H1 (cell line): ENCODE results near the gene ZSWIM6. TPM values are rescaled to one million over a fixed set of nuclear protein-coding genes. Genes with fewer than 3 reads are reported as not detected.

Experiments used
- CTCF ChIA-PET: fragments of 300-600 bp; sonication (Branson Sonifier 250); formaldehyde crosslinking; loops from one replicate; lab custom pipeline; 2021; ENCODE audit not compliant: partially characterized antibody; lab: Charles Lee
- POLR2A ChIA-PET: fragments of 300-600 bp; sonication (Branson Sonifier 250); formaldehyde crosslinking; loops from one replicate; lab custom pipeline; 2021; ENCODE audit warnings: inconsistent platforms; ENCODE audit not compliant: partially characterized antibody; lab: Charles Lee
- DNase-seq, 2 experiments: peaks; one replicate each; pipeline versions ENCODE4 v3.0.0 to v3.0.0-alpha.2; 2010 to 2022; ENCODE audit warnings: low spot score in 2 of 2, low read depth in 1 of 2, mixed read lengths in 1 of 2
- FAIRE-seq: peaks from 2 replicates; lab custom pipeline; 2011; peaks lifted over from hg19 to GRCh38; lab: Jason Lieb, UNC
- H2AFZ ChIP-seq: 2 replicates; pipeline ENCODE4 v1.8.1; 2012; ENCODE audit warnings: low read length, inconsistent platforms
- H2AK5ac ChIP-seq: 2 replicates; pipeline ENCODE4 v1.6.1; 2013; ENCODE audit warnings: low read depth, low read length
- H2BK120ac ChIP-seq: replicated peaks from 2 replicates; pipeline ENCODE3; 2013; ENCODE audit warnings: low read depth, low read length, inconsistent platforms
- H2BK12ac ChIP-seq: 2 replicates; pipeline ENCODE4 v1.6.1; 2013; ENCODE audit warnings: low read depth, low read length
- H2BK15ac ChIP-seq: 2 replicates; pipeline ENCODE4 v1.6.1; 2013; ENCODE audit warnings: low read length
- H2BK20ac ChIP-seq: 2 replicates; pipeline ENCODE4 v1.6.1; 2013; ENCODE audit warnings: low read length
- H2BK5ac ChIP-seq: 2 replicates; pipeline ENCODE4 v1.6.1; 2013; ENCODE audit warnings: low read depth, low read length
- H3K14ac ChIP-seq: 2 replicates; pipeline ENCODE4 v1.6.1; 2013; ENCODE audit warnings: inconsistent platforms; ENCODE audit not compliant: insufficient read length
- H3K18ac ChIP-seq: 2 replicates; pipeline ENCODE4 v1.6.1; 2013; ENCODE audit warnings: low read length; ENCODE audit errors: extremely low read depth
- H3K23ac ChIP-seq: 2 replicates; pipeline ENCODE4 v1.6.1; 2013; ENCODE audit warnings: inconsistent platforms; ENCODE audit not compliant: insufficient read length
- H3K23me2 ChIP-seq: 2 replicates; pipeline ENCODE4 v1.6.1; 2013; ENCODE audit warnings: low read depth, low read length
- H3K27ac ChIP-seq: 2 replicates; pipeline ENCODE4 v1.6.1; 2011; ENCODE audit warnings: low read depth, low read length, inconsistent platforms
- H3K27me3 ChIP-seq, 4 experiments: replicated peaks in 1 of 4; 1 replicate in 1 of 4; 2 replicates in 3 of 4; pipeline versions ENCODE4 v1.6.1 to v1.8.1; 2011 to 2013; ENCODE audit warnings: low read length in 3 of 4, mild to moderate bottlenecking in 3 of 4, inconsistent platforms in 2 of 4, mixed read lengths in 2 of 4, moderate library complexity in 1 of 4; ENCODE audit not compliant: control insufficient read depth in 3 of 4, insufficient read depth in 3 of 4; ENCODE audit errors: extremely low read depth in 1 of 4
- H3K36me3 ChIP-seq, 4 experiments: 2 replicates each; pipeline versions ENCODE4 v1.6.1 to v1.8.1; 2011 to 2013; ENCODE audit warnings: mild to moderate bottlenecking in 4 of 4, low read length in 3 of 4, moderate library complexity in 2 of 4, control low read depth in 1 of 4, inconsistent platforms in 1 of 4; ENCODE audit not compliant: insufficient read depth in 4 of 4, control insufficient read depth in 2 of 4
- H3K4ac ChIP-seq: replicated peaks from 2 replicates; pipeline ENCODE3; 2013; ENCODE audit warnings: low read length, low read depth, mixed read lengths, inconsistent platforms; ENCODE audit not compliant: insufficient read length
- H3K4me1 ChIP-seq, 4 experiments: replicated peaks in 1 of 4; 1 replicate in 1 of 4; 2 replicates in 3 of 4; pipeline versions ENCODE4 v1.6.1 to v1.8.1; 2011 to 2013; ENCODE audit warnings: low read length in 3 of 4, inconsistent platforms in 2 of 4, mixed read lengths in 1 of 4; ENCODE audit not compliant: insufficient read depth in 4 of 4, control insufficient read depth in 3 of 4
- H3K4me2 ChIP-seq, 2 experiments: 2 replicates each; pipeline versions ENCODE4 v1.6.1 to v1.8.1; 2011 to 2013; ENCODE audit warnings: low read depth in 2 of 2, low read length in 2 of 2, control low read depth in 1 of 2, inconsistent platforms in 1 of 2, mild to moderate bottlenecking in 1 of 2; ENCODE audit not compliant: insufficient read depth in 1 of 2
- H3K4me3 ChIP-seq, 4 experiments: fragments of 200-600, 300-600 bp in 1 of 4; sonication (generic), shearing (Covaris generic), sonication (Bioruptor Twin) in 1 of 4; 2 replicates each; pipeline versions ENCODE4 v1.5.1 to v1.8.1; 2011 to 2016; ENCODE audit warnings: low read length in 4 of 4, low read depth in 3 of 4, control low read depth in 2 of 4, inconsistent platforms in 2 of 4, mild to moderate bottlenecking in 2 of 4, mixed read lengths in 1 of 4, moderate library complexity in 1 of 4; ENCODE audit not compliant: insufficient read depth in 2 of 4; ENCODE audit errors: extremely low read depth in 1 of 4
- H3K56ac ChIP-seq: replicated peaks from 2 replicates; pipeline ENCODE3; 2013; ENCODE audit warnings: low read depth, mild to moderate bottlenecking, mixed read lengths, low read length, inconsistent platforms; ENCODE audit not compliant: insufficient read length
- H3K79me1 ChIP-seq: 2 replicates; pipeline ENCODE4 v1.6.1; 2013; ENCODE audit warnings: low read depth, low read length, control low read depth
- H3K79me2 ChIP-seq, 2 experiments: 2 replicates each; pipeline versions ENCODE4 v1.6.1 to v1.8.1; 2012 to 2013; ENCODE audit warnings: low read length in 2 of 2, mild to moderate bottlenecking in 2 of 2, inconsistent platforms in 1 of 2; ENCODE audit not compliant: insufficient read depth in 2 of 2, control insufficient read depth in 1 of 2
- H3K9ac ChIP-seq, 4 experiments: replicated peaks in 1 of 4; 1 replicate in 1 of 4; 2 replicates in 3 of 4; pipeline versions ENCODE4 v1.6.1 to v1.8.1; 2011 to 2013; ENCODE audit warnings: low read depth in 3 of 4, low read length in 3 of 4, control low read depth in 2 of 4, mild to moderate bottlenecking in 2 of 4, moderate library complexity in 2 of 4, inconsistent platforms in 1 of 4; ENCODE audit errors: extremely low read depth in 1 of 4
- H3K9me3 ChIP-seq, 2 experiments: 2 replicates each; pipeline versions ENCODE4 v1.6.1 to v1.8.1; 2012 to 2013; ENCODE audit warnings: mild to moderate bottlenecking in 2 of 2, moderate library complexity in 2 of 2, control low read depth in 1 of 2, inconsistent platforms in 1 of 2, low read depth in 1 of 2, low read length in 1 of 2, mixed read lengths in 1 of 2; ENCODE audit not compliant: insufficient read depth in 2 of 2
- H4K20me1 ChIP-seq, 2 experiments: replicated peaks in 1 of 2; 2 replicates each; pipeline versions ENCODE3 to v1.8.1; 2011 to 2013; ENCODE audit warnings: inconsistent platforms in 2 of 2, low read length in 2 of 2, mild to moderate bottlenecking in 1 of 2; ENCODE audit not compliant: insufficient read depth in 2 of 2, control insufficient read depth in 1 of 2
- H4K5ac ChIP-seq: 2 replicates; pipeline ENCODE4 v1.6.1; 2013; ENCODE audit warnings: low read length, low read depth, mixed read lengths, inconsistent platforms; ENCODE audit not compliant: insufficient read length
- H4K8ac ChIP-seq: 2 replicates; pipeline ENCODE4 v1.8.0; 2013; ENCODE audit warnings: mild to moderate bottlenecking, moderate library complexity, low read length, inconsistent platforms; ENCODE audit not compliant: insufficient read depth; ENCODE audit errors: extremely low read depth
- H4K91ac ChIP-seq: replicated peaks from 2 replicates; pipeline ENCODE3; 2013; ENCODE audit warnings: low read length, mixed read lengths, inconsistent platforms; ENCODE audit not compliant: insufficient read length
- BACH1 ChIP-seq: IDR thresholded peaks from 2 replicates; pipeline ENCODE4 v1.6.1; 2012; ENCODE audit warnings: low read length, improper control_type of control experiment
- EP300 ChIP-seq, 2 experiments: IDR thresholded peaks; 1 replicate in 1 of 2; 2 replicates in 1 of 2; pipeline ENCODE4 v1.6.1; 2011 to 2012; ENCODE audit warnings: low read depth in 2 of 2, low read length in 2 of 2, mild to moderate bottlenecking in 2 of 2, borderline replicate concordance in 1 of 2, inconsistent platforms in 1 of 2, moderate library complexity in 1 of 2
- GTF2F1 ChIP-seq: IDR thresholded peaks from 2 replicates; pipeline ENCODE4 v1.6.1; 2012; ENCODE audit warnings: low read depth, low read length, improper control_type of control experiment, borderline replicate concordance
- HDAC6 ChIP-seq: IDR thresholded peaks from one replicate; pipeline ENCODE4 v1.7.1; 2012; ENCODE audit warnings: low read depth, mild to moderate bottlenecking, inconsistent platforms, low read length, moderate library complexity
- JUN ChIP-seq: IDR thresholded peaks from 2 replicates; pipeline ENCODE4 v1.6.1; 2011; ENCODE audit warnings: low read depth, mild to moderate bottlenecking, improper control_type of control experiment, low read length
- PHF8 ChIP-seq: fragments of 200-600 bp; sonication (generic); conservative IDR thresholded peaks from 2 replicates; pipeline ENCODE4 v1.7.1; 2012; ENCODE audit warnings: low read depth, mild to moderate bottlenecking, inconsistent platforms, low read length, moderate library complexity
- RNF2 ChIP-seq: fragments of 200-900, 300-1000 bp; sonication (generic); IDR thresholded peaks from 2 replicates; pipeline ENCODE4 v1.7.1; 2016; ENCODE audit warnings: borderline replicate concordance, low read depth, mild to moderate bottlenecking, antibody characterized with exemption, low read length; ENCODE audit not compliant: poor library complexity, severe bottlenecking; ENCODE audit errors: missing control alignments
- TEAD4 ChIP-seq: IDR thresholded peaks from 2 replicates; pipeline ENCODE4 v1.6.1; 2012; ENCODE audit warnings: low read depth, low read length, inconsistent platforms, mixed read lengths
- WGBS, 2 experiments: shearing (Covaris generic) in 1 of 2; methylation state at CpG; one replicate each; pipeline versions ENCODE4 v1.1.6 to v1.1.7; 2013 to 2015; ENCODE audit warnings: low lambda C conversion rate in 2 of 2, mixed read lengths in 2 of 2, inconsistent platforms in 1 of 2, low coverage in 1 of 2, missing lambda C conversion rate in 1 of 2; ENCODE audit not compliant: insufficient replicate concordance in 2 of 2, insufficient coverage in 1 of 2, insufficient read length in 1 of 2; ENCODE audit errors: extremely low coverage in 1 of 2, missing lambda C conversion rate in 1 of 2; 5-methylcytosine and 5-hydroxymethylcytosine counted together
- polyA plus RNA-seq, 7 experiments: library from polyadenylated mRNA; depleted of rRNA in 3 of 7; stranded (reverse) in 5 of 7; unstranded in 2 of 7; fragments of >200 nt in 5 of 7; fragments of 200-250 nt in 2 of 7; gene quantifications; 1 replicate in 5 of 7; 2 replicates in 1 of 7; 4 replicates in 1 of 7; pipeline versions ENCODE4 v1.2.1 to v1.2.3, GENCODE V29; 2011 to 2013; ENCODE audit warnings: missing spikeins in 2 of 7, mixed read lengths in 2 of 7
- total RNA-seq: library from RNA; stranded (reverse); fragmentation: NEBNext Ultra II Directional; extraction: Animal tissue kit (Norgen Biotek cat#: 25700); gene quantifications from 2 replicates; pipeline ENCODE4 v1.2.1, GENCODE V29; 2021
- TF ChIP-seq, protein P1 (sequence below): IDR thresholded peaks from 2 replicates; pipeline ENCODE4 v1.6.1; 2011; ENCODE audit warnings: low read depth, mild to moderate bottlenecking, low read length; ENCODE audit not compliant: insufficient read depth
- TF ChIP-seq, protein P2 (sequence below): IDR thresholded peaks from 2 replicates; pipeline ENCODE4 v1.6.1; 2012; ENCODE audit warnings: inconsistent platforms

ZSWIM6 gene
- total and polyA plus RNA-seq, 2 of the 8 experiments (the other 6 are each of a cell fraction or from before 2014, with no cell fraction given), result 7.9 to 12.4 TPM

DNA sequence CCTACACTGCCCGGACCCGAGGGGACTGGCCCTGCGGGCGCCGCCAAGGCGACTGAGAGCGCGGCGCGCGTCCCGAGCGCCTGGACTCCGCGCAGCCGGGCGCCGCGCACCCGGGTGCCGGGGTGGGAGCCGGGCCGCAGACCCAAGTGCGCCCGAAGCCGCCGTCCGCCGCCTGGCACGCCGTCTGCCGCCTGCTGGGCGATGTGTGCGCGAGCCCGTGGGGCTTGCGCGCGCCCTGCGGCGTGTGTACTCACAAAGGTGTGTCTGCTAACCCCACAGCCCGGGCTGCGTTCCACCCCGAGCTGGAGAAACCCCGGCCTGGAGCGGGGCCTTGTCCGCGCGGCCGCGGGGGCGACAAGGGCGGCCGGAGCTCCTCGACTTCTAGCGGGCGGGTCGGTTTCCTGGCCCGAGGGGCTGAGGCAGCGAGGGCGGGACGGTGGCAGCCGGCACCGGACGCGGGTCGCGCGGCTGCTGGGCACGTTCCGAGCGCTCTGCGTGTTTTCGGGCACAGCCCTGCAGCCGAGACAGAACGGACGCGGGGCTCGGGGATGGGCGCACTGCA is 1.1 kb upstream of the ZSWIM6 start:
- 2% methylated on average over 44 of the region's 80 CpGs; no CpG with 5 or more reads in 1 of the 2 experiments for WGBS, 2 experiments
- POLR2A ChIA-PET, result interaction anchor here (0.6 to 2.4 kb wide), 13 partner anchors 9 to 633 kb away, joined by 3 to 20 read pairs (median 3); partner anchors contain the start of genes ERCC8, NDUFAF2 and SMIM15
- Histone ChIP-seq H3K9ac (peak overlapping the region; percentile 15 to 60 (median 50); a peak in 6 of 7 replicates), H2AFZ (peak overlapping the region; percentile 87; the same call in 1 of the 2 replicates), H3K79me2 (peaks cover 0 to 21% of the 10 kb centered on the region in 2 experiments; a peak in 2 of 4 replicates), H3K4me2 (peak overlapping the region; percentile 69 to 97), H3K27ac (no peak overlapping the region; the same call in 1 of the 2 replicates), H4K8ac (peak overlapping the region; percentile 82), H3K14ac (no peak overlapping the region), H3K4ac (no peak overlapping the region), H3K23ac (no peak overlapping the region), H2AK5ac (no peak overlapping the region), H3K27me3 (peaks cover 18 to 70% (median 45%) of the 10 kb centered on the region in 4 experiments), H3K36me3 (no peaks in the 10 kb centered on the region), H2BK120ac (no peak overlapping the region), H3K79me1 (no peaks in the 10 kb centered on the region), H3K4me1 (peaks cover 3 to 16% (median 10%) of the 10 kb centered on the region in 4 experiments; a peak in 6 of 7 replicates), H3K9me3 (no peaks in the 10 kb centered on the region), H2BK20ac (no peak overlapping the region), H3K23me2 (peaks cover 13% of the 10 kb centered on the region; the same call in 1 of the 2 replicates), H3K56ac (no peak overlapping the region), H2BK15ac (no peak overlapping the region), H4K5ac (peak overlapping the region; percentile 78), H4K20me1 (peaks cover 22 to 33% of the 10 kb centered on the region in 2 experiments), H4K91ac (peak overlapping the region; percentile 47), H3K4me3 (peak overlapping the region; percentile 69 to 80 (median 78)), H3K18ac (peak overlapping the region; percentile 71), H2BK12ac (peak overlapping the region; percentile 80; the same call in 1 of the 2 replicates), H2BK5ac (peak overlapping the region; percentile 66; the same call in 1 of the 2 replicates)
- no peak for FAIRE-seq
- peak in 1 of 2 experiments; percentile 76 for DNase-seq
- CTCF ChIA-PET, result interaction anchor here (0.5 to 2.5 kb wide), 12 partner anchors 10 to 607 kb away, joined by 3 to 9 read pairs (median 4); no protein-coding TSS in a partner anchor
- TF ChIP-seq RNF2 (no peak), EP300 (IDR thresholded peaks at IDR 0.05; ENCODE audit: borderline replicate concordance in 1 of 2, low read depth in 2 of 2, low read length in 2 of 2) (no peak), GTF2F1 (no peak), HDAC6 (no peak), JUN (no peak), TEAD4 (no peak), BACH1 (no peak), PHF8 (peak; percentile 35)
- TF ChIP-seq, protein P1, sequence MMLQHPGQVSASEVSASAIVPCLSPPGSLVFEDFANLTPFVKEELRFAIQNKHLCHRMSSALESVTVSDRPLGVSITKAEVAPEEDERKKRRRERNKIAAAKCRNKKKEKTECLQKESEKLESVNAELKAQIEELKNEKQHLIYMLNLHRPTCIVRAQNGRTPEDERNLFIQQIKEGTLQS, result no peak
- TF ChIP-seq, protein P2, sequence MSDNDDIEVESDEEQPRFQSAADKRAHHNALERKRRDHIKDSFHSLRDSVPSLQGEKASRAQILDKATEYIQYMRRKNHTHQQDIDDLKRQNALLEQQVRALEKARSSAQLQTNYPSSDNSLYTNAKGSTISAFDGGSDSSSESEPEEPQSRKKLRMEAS, result no peak; the same call in 1 of the 2 replicates
